ENCODE measurements around the gene HCRTR1.

DNA sequence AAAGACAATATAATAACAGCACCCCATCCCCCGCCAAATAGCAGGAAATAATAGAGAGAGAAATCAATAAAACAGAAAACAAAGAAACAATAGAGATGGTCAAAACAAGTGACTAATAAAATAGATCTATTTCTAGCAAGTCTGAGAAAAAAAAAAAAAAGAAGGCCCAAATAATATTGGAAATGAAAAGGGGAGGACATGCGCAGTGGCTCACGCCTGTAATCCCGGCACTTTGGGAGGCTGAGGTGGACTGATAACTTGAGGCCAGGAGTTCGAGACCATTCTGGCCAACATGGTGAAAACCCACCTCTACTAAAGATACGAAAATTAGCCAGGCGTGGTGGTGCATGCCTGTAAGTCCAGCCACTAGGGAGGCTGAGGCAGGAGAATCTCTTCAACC lies 18.5 kb upstream of the HCRTR1 start:
- TF ChIP-seq CTCF (IDR thresholded peaks at IDR 0.05): no peak
- no peak for TF ChIP-seq POLR2AphosphoS5 (IDR thresholded peaks at IDR 0.05)
- TF ChIP-seq POLR2A (IDR thresholded peaks at IDR 0.05; ENCODE audit: low read depth): no peak
- no peak for TF ChIP-seq EP300 (IDR thresholded peaks at IDR 0.05)
